NCI-H510A (cell line): ENCODE results near the gene NNMT.

Experiments used
- DNase-seq: peaks from one replicate; lab custom pipeline; 2025; lab: John Stamatoyannopoulos, UW

NNMT gene

DNA sequence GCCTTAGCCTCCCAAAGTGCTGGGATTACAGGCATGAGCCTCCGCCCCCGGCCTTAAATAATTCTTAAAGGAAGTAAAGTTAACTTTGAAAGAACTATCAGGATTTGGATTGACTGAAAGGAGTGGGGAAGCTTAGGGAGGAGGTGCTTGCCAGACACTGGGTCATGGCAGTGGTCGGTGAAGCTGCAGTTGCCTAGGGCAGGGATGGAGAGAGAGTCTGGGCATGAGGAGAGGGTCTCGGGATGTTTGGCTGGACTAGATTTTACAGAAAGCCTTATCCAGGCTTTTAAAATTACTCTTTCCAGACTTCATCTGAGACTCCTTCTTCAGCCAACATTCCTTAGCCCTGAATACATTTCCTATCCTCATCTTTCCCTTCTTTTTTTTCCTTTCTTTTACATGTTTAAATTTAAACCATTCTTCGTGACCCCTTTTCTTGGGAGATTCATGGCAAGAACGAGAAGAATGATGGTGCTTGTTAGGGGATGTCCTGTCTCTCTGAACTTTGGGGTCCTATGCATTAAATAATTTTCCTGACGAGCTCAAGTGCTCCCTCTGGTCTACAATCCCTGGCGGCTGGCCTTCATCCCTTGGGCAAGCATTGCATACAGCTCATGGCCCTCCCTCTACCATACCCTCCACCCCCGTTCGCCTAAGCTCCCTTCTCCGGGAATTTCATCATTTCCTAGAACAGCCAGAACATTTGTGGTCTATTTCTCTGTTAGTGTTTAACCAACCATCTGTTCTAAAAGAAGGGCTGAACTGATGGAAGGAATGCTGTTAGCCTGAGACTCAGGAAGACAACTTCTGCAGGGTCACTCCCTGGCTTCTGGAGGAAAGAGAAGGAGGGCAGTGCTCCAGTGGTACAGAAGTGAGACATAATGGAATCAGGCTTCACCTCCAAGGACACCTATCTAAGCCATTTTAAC lies at the start of gene NNMT:
TSS of gene NNMT (plus strand) at position 724 of the 929 bp plus-strand sequence. CDS start at position 882, 158 bp downstream.
- DNase-seq, result no peak

DNA sequence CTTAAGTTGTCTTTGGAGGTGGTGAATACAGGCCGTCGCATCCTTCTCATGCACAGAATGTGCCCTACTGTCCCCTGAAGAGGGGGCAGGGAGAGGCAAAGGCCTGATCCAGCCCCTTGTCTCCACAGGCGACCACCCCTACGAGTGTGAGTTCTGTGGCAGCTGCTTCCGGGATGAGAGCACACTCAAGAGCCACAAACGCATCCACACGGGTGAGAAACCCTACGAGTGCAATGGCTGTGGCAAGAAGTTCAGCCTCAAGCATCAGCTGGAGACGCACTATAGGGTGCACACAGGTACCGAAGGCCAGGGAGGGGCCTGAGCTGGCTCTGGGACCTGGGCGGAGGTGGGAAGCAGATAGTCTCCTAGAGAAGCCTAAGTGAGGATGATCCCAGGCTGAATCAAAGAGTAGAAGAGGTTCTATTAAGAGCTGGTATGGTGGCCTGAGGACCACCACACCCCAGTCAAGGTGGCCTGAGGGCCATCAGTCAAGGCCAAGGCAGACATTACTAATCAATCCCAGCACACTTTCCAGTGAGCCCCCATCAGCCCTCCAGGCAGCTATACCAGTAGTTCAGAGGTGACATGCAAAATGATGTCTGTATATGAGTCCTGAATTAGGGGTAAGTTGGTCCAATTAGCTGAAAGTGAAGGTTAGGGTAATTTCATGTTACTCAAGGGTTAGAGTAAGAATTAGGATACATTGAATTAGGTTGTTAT lies 49.0 kb upstream of the NNMT start:
- no peak for DNase-seq

- DNase-seq, result no peak
These were observed 46.0 kb upstream of the NNMT start for GRCh38 chr11:114250180-114250579.

DNA sequence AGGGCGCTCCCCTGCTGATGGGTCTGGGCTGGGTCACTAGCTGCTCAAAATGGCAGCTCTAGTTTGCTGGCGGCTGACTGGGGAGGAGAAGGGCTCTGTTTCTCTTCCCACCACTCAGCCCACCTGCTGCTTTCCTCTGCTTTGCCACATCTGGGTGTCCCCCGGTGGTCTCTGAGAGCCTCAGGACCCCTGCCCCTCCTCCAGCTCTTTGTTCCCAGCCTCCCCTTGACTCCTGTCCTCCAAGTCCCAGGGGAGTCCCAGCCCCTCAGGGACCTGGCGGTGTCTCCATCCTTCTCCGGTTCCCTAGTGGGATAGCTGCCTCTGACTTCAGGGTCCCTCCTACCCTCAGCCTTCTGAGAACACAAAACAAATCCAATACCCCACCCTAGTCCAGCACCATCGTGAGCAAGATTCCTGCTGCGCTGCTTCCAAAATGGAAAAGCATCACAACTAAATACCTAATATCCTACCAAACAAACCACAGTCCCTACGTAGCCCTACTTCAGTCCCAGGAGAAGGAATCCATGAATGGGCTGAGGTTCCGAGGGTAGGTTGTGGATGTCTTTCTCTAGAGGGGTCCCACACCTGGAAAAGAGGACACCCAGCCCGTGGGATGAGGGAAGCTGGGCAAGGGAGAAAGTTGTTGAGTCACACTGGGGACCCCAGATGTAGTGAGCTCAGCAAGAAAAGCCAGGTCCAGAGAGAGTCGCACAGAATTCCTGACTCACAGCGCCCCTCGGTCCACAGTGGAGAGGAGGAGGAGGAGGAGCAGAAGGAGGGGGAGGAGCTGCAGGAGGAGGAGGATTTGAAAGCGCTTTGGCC lies 45.0 kb upstream of the NNMT start:
- DNase-seq, result no peak

- no peak for DNase-seq
These were observed 44.3 kb upstream of the NNMT start for GRCh38 chr11:114251815-114252337.

DNA sequence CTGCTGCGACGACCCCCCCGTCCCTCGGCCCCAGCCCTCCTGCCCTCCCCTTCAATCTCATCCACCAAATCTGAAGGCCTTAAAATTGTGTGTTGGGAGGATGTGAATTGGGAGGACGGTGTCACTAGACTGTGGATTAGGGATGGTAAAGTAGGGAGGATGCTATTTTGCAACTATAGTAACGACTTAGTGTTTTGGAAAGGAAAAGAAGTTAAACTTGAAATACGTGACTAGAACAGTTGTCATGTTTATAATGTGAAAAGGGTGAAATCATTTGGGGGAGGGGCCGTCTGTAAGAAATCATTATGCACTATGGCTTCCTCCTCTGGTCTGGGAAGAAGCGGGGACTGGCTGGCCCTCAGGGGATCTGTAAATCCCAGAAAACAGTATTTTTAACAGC lies 43.4 kb upstream of the NNMT start:
- DNase-seq, result no peak

DNA sequence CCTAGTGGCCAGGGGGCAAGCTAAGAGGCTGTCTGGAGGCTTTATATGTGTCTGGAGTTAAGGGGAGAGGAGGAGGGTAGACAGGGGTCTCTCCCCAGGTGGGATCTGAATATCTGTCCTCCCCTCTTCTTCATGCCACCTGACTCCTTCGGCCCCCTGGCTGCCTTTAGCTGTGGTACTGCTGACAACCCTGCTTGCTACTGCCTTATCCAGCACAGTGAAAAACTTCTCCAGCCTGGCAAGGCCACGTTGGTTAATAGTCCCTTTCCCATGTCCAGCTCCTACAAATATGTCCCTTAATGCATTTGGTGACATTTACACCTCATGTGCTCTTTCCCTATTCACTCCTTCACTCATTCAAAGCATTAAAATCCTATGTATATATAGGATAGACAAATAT lies 42.4 kb upstream of the NNMT start:
- no peak for DNase-seq

- DNase-seq, result no peak
These were observed 41.5 kb upstream of the NNMT start for GRCh38 chr11:114254571-114255146.

- DNase-seq, result no peak
These were observed 40.9 kb upstream of the NNMT start for GRCh38 chr11:114255289-114255688.

GRCh38 chr11:114256176-114256966 lies 39.8 kb upstream of the NNMT start:
- DNase-seq, result no peak

GRCh38 chr11:114256967-114257286 lies 39.3 kb upstream of the NNMT start:
- no peak for DNase-seq

GRCh38 chr11:114257621-114258558 lies 38.3 kb upstream of the NNMT start:
- no peak for DNase-seq

- DNase-seq, result no peak
These were observed 37.5 kb upstream of the NNMT start for GRCh38 chr11:114258696-114259095.

- no peak for DNase-seq
These were observed 37.1 kb upstream of the NNMT start for GRCh38 chr11:114259124-114259526.

DNA sequence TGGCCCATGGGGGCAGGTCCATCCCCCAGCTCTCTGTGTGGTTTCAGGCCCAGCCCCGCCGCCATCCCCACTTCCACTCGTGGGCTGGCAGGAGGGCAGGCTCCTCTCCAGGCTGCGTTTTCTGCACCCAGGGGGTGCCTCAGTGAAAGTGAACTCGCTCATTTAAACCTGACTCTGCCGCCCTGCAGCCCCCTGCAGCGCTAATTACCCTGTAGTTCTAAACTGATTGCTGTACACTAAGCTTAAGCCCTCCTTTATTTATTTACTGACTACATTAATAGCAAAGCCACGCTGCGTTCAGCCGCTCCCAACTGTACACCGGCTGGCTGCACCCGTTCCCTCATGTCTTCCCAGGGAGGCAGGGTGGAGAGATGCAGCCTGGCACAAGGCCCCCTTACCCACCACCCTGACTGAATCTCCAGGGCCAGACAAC lies 36.6 kb upstream of the NNMT start:
- DNase-seq, result no peak

GRCh38 chr11:114260077-114260476 lies 36.1 kb upstream of the NNMT start:
- DNase-seq, result no peak

- DNase-seq, result no peak
These were observed 35.7 kb upstream of the NNMT start for GRCh38 chr11:114260483-114260882.

- DNase-seq, result no peak
These were observed 34.4 kb upstream of the NNMT start for GRCh38 chr11:114261791-114262190.

- DNase-seq, result peak; percentile 48
These were observed 33.3 kb upstream of the NNMT start for GRCh38 chr11:114262681-114263512.
